Spleen (tissue), 7 donors: ENCODE measurements around the gene FGFR2.

Source experiments
- CTCF ChIP-seq, 11 experiments: fragments of 200-600 bp in 7 of 11; fragments of 450-650 bp in 4 of 11; sonication (generic) in 4 of 11; IDR thresholded peaks in 8 of 11; conservative IDR thresholded peaks in 3 of 11; 1 replicate in 7 of 11; 2 replicates in 4 of 11; pipeline versions ENCODE4 v1.4.0 to v1.8.0; 2016 to 2021; ENCODE audit warnings: antibody characterized with exemption in 11 of 11, inconsistent platforms in 4 of 11, mild to moderate bottlenecking in 1 of 11
- POLR2A ChIP-seq, 3 donors: fragments of 450-650 bp; IDR thresholded peaks; one replicate each; pipeline ENCODE4 v1.5.1; 2017; ENCODE audit warnings: antibody characterized with exemption in 3 of 3, mild to moderate bottlenecking in 1 of 3
- POLR2AphosphoS5 ChIP-seq, 3 donors: sonication (generic); formaldehyde crosslinking; IDR thresholded peaks; one replicate each; pipeline ENCODE4 v1.5.1; 2017; ENCODE audit warnings: antibody characterized with exemption in 3 of 3
- donor health status: DM: no; HTN: no; CAD: no; lungs with moderate emphysema.
- donor health status: DM: no; HTN: no; CAD: no.
- donor health status: DM: no; HTN: no; CAD: no.

DNA sequence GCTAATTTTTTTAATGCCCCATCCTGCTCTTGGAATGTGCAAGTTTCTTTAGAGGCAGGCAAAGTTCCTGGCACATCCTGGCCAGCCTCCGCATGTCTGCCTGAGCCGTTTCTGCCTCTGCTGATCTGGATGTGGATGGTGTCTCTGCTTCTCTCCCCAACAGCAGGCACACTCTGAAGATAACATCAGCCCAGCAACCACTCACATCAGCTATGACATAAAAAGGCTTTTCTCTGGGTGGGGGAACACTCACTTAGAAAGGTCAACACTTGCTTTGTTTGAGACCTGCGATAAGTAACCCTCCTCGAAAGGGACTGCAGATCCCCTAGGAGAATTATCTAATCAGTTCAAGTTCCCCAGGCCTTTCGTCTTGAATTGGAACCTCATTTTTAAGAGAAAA is 142.9 kb downstream of the FGFR2 start:
- no peak for TF ChIP-seq CTCF (IDR thresholded peaks at IDR 0.05 in 8 of 11, conservative IDR thresholded peaks at IDR 0.05 in 3 of 11)
- TF ChIP-seq POLR2A (IDR thresholded peaks at IDR 0.05) = no peak
- TF ChIP-seq POLR2AphosphoS5 (IDR thresholded peaks at IDR 0.05) = no peak
